Activated T-cell treated with anti-CD3 and anti-CD28 coated beads for 48 hours (primary cell): ENCODE results near the gene SLIT3.

Experiments used
- DNase-seq: peaks from one replicate; pipeline ENCODE4 v3.0.0-alpha.2; 2020; ENCODE audit warnings: low read depth

The SLIT3 gene

DNA sequence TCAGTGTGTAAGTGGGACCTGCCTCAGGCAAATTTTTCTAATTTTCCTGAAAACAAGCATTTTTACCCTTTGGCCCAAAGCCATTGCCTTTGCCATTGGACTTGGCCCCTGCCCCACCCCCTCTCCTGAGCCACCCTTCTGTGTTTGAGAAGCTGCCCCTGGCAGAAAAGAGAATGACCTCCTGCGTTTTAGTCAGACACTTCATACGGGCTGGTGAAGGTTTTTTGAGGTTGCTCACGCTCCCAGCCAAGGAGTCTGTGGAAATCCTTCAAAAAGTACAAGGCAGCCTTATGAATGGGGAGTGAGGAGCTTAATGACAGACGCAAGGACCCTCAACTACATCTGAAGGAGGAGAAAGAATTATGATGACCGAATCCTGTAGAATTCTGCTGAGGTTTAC, 308.9 kb downstream of the SLIT3 start:
- DNase-seq: no peak

DNA sequence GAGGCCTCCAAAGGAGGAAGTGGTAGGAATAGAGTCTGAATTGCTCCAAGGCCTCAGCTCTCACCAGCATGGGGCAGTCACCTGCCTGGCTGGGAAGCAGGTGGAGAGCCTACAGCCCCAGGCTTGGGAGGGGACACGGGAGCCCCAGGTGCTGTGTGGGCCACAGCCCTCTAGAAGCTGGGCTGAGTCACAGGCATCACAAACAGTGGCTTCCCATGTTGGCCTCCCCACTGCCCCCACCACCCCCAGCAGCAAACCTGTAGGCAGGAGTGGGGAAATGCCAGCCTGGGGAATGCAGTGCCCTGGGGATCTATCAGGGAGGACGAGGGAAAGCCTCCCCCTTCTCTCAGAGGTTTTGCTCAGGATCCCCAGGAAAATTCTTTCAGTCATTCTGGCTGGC, 309.6 kb downstream of the SLIT3 start:
- no peak for DNase-seq

- no peak for DNase-seq
These were observed 310.3 kb downstream of the SLIT3 start for GRCh38 chr5:168990679-168991078.

DNA sequence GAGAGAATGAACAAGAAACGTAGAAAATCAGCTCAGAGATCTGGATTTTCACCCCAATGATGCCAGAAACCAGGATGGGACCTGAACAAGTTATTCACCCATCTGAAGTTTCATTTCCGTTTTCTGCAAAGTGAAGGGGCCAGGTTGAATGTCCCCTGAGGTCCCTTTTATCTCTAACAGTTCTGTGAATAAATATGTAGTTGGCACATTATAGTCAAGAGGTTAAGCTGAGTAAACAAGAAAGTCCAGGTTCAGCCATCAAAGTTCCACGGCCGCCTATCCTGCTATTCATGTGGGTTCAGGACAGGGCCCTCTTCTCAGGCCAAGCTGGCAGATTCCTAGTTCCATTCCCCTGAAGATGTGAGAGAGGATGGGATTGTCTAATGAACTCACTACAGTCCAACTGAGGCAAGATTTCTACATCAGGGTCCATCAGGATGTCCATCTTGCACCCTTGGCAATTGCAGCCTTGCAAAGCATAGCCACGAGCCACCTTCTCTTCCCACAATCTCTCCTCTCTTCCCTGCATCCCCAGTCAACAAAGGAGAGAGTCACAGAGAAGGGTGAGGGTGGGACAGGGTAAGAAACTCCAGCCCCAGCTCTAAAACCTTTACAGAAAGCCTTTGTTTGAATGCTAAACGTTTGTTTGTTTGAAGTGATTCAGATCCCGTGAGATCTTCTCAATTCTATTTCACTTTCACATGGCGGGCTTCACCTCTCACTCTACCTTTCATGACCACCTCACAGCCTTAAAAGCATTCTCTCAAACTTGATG, 311.0 kb downstream of the SLIT3 start:
- DNase-seq: no peak

GRCh38 chr5:168988699-168989098, 312.2 kb downstream of the SLIT3 start:
- DNase-seq: no peak

GRCh38 chr5:168987543-168988300, 313.2 kb downstream of the SLIT3 start:
- peak; percentile 47 for DNase-seq

DNA sequence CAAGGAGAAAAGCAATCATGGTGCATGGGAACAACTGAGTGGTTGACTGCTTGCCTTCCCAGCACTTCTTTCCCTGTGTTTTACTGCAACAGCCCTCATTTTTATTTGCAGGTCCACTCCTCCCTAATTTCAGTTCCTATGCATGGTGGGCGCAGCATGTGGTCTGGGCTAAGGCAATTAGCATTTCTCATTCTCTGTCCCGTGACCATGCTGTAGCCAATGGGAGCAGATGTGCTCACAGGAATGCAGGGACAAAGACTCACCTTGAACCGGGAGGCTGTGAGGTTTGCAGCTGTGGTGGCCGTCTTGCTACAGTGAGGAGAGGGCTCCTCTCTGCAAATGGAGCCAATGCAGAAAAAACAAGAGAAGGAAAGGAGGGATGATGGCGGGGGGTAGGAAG, 315.5 kb downstream of the SLIT3 start:
- no peak for DNase-seq

- DNase-seq: no peak
These were observed 316.7 kb downstream of the SLIT3 start for GRCh38 chr5:168984135-168984675.

- no peak for DNase-seq
These were observed 321.8 kb downstream of the SLIT3 start for GRCh38 chr5:168979135-168979534.

DNA sequence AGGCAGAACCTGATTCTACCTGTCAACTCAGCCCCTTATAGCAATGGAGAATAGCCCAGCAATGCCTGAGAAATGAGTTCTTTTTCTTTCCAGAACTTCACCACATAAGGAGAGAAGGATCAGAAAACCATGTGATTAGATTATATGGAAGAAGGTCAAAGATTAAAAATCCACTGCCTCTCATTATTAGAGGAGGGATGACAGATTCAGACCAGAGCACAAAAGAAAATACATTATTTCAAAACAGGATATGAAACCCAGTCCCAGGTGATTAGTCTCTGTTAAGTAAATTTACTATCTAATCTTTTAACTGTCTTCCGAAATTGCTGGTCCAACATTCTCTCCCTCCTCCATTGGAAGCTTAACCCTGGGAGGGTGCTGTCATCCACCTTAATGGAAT, 322.4 kb downstream of the SLIT3 start:
- DNase-seq: no peak

DNA sequence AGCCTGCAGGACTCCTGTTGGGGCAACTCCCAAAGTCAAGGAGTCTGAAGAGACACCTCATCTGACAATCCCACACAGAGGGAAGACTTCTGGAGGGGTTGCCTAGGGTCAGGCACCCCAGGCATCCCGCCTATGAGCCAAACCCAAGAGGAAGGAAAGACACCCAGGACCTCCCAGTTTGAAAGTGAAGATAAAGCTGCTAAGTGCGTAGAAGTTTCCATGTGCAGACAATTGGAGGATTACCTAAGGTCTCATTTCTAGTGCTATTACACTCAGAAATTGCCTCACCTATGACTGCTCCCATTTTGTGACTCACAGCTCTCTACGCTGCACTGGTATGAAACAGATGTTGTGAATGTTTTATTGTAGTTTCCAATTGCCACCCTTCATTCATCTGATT, 322.9 kb downstream of the SLIT3 start:
- DNase-seq: no peak

DNA sequence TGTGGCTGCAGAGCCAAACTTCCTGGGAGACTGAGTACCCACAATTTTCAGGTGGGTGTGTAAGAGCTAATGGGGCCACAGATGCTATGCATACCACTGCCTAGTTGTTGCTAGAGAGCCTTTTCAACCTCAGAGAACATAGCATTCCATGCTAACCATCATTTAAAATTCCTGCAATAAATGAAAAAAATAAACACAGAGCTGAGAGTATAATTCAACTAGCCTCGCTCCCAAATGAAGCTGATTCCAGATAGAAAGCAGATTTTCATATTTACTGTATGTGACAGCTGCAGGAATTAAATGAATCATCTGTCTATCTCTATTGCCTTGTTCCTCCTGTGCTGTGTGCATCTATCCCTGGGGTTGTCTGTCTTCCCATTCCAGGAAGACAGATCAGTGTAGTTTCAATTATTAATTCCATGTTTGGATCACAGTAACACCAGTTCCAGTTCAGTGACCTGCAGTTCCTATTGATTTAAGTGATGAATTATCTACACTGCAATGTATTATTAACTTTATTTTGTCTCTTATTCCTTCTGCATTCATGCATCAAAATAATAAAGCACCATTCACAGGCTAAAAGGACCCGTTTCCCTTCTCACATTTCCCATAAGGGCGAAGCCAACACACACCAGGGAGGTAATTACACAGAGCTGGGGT, 324.5 kb downstream of the SLIT3 start:
- no peak for DNase-seq

GRCh38 chr5:168975331-168975730, 325.6 kb downstream of the SLIT3 start:
- DNase-seq: no peak

DNA sequence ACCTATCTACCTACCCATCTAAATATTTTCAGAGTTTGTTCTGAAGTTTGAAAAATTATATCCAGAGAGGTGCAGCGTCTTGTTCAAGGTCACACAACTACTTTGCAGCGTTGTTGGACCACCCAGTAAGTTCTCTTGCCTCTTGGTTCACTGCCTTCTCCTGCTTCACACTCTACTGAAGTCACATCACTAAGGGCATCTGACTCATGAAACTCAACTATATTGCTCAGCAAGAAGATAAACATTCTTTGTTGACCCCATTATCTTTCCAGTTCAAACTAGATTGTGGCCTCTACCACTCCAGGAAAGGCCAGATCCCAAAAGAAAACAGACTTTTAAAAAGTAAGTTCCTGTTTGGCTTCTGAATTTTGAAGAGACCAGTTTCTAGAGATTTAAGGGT, 326.9 kb downstream of the SLIT3 start:
- no peak for DNase-seq

GRCh38 chr5:168972731-168973130, 328.2 kb downstream of the SLIT3 start:
- no peak for DNase-seq

DNA sequence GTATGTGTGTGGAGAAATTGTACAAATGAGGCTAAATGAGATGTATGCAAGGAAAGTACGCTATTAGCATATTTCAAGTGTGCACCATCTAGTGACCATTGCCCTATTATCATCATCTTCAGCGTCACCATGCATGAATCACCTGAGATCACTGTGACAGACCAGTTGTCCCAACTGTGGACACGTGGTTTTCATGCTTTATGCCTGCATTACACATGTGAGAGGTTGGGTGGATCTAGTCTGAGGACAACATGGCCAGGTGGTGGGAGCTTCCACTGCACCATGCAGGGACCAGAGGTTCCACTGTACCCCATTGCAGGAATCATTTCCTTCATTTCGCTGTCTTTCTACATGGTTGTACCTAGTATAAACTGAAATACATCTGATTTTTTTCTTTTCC, 329.8 kb downstream of the SLIT3 start:
- DNase-seq: no peak

DNA sequence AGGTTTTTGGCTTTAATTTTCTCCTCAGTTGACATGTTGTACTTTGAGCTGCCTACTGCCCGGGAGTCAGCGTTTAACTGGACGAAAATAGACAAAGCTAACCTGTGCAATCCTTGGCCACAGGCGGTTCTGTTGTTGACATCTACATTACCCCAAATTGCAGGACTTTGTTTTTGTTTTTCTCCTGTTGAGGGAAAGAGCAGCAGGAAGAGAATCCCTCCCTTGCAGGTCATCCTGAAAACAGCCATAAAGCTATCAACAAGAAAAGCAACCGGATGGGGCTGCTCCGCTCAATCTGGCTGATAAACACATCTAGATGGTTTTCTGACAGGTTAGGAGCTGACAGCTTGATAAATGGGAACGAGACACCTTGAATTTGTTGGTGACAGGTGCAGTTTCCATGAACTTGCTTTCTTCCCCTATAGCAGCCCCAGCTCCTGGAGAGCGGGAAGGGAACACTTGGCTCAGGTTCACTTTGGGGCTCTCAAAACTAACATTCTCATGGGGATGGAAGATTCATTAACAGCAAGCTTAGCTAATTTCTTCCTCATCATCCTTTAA, 331.5 kb downstream of the SLIT3 start:
- no peak for DNase-seq

- DNase-seq: no peak
These were observed 332.9 kb downstream of the SLIT3 start for GRCh38 chr5:168967882-168968620.

- no peak for DNase-seq
These were observed 335.3 kb downstream of the SLIT3 start for GRCh38 chr5:168965638-168966037.

- no peak for DNase-seq
These were observed 336.8 kb downstream of the SLIT3 start for GRCh38 chr5:168964182-168964581.

DNA sequence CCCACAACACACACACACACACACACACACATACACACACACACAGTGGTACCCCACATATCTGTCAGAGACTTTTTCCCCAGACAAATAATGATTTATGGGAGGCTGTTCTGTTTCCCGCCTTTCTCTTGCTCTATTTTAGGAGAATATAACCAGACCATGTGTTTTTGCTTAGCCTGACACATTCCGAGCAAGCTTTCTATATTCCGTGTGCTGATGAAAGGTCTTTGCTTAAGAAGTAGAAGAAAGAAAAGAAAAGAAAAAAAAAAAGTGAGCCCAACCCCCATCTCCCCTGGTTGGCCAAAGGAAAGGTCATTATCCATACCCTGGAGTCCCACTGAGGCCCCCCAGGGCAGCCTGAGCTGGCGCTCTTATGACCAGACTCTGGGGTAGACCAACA, 338.6 kb downstream of the SLIT3 start:
- DNase-seq: no peak

DNA sequence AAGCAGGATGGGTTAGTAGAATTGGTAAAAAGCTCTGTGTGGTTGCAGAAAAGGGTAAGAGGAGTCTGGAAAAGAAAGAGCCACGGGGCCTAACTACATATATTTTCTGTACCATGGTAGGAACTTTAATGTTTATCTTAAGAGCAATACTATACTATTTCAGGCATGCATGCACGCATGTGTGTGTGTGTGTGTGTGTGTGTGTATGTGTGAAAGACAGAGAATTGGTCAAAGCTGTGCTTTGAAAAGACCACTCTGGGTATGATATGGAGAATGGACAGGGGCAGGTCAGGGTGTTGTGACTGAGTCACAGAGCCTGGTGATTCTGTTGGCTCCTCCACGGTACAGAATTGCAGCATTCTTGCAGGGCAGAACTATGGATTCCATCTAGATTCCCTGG, 339.3 kb downstream of the SLIT3 start:
- DNase-seq: no peak
